Muscle layer of colon (tissue), 2 donors: Measurements from ENCODE around the gene PPIL3.

Experiments
- H3K27ac ChIP-seq: one replicate; pipeline ENCODE4 v1.7.0; 2013; ENCODE audit warnings: low read depth, mild to moderate bottlenecking, low read length, moderate library complexity
- H3K27me3 ChIP-seq, 2 donors: one replicate each; pipeline ENCODE4 v1.7.0; 2013; ENCODE audit warnings: low read length in 2 of 2, mild to moderate bottlenecking in 2 of 2; ENCODE audit not compliant: insufficient read depth in 2 of 2, control insufficient read depth in 1 of 2
- H3K36me3 ChIP-seq: one replicate; pipeline ENCODE4 v1.7.0; 2013; ENCODE audit warnings: mild to moderate bottlenecking, low read length; ENCODE audit not compliant: insufficient read depth
- H3K4me1 ChIP-seq: one replicate; pipeline ENCODE4 v1.7.0; 2013; ENCODE audit warnings: mild to moderate bottlenecking, low read length; ENCODE audit not compliant: insufficient read depth
- H3K4me3 ChIP-seq, 2 donors: one replicate each; pipeline ENCODE4 v1.7.0; 2013; ENCODE audit warnings: low read length in 2 of 2, low read depth in 1 of 2, mild to moderate bottlenecking in 1 of 2, moderate library complexity in 1 of 2
- H3K9ac ChIP-seq: one replicate; pipeline ENCODE4 v1.7.0; 2013; ENCODE audit warnings: low read length
- H3K9me3 ChIP-seq: one replicate; pipeline ENCODE4 v1.7.0; 2013; ENCODE audit warnings: mild to moderate bottlenecking, low read length
- donor health status: abdominal sarcoma.
- donor health status: Adenocarcinoma of cecum.

PPIL3 gene

DNA sequence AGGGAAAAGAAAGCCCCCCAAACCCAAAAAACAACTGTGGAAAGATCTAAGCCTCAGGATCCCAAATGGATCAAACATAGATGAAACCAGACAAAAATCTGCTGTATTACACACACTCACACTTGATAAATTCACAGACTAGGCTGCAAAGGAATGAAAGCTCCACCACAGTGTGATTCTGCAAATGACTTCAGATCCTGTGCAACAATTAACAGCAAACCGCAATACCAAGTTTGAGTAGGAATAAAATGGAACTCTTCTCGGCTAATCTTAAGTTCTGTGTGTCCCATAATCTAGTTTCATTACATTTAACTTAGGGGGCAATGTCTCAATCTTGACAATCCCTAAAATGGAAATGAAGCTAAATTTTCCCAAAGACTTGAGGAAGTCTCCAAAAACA lies 36.3 kb downstream of the PPIL3 start:
- H3K36me3 ChIP-seq = peaks cover 68% of the 10 kb centered on the region

DNA sequence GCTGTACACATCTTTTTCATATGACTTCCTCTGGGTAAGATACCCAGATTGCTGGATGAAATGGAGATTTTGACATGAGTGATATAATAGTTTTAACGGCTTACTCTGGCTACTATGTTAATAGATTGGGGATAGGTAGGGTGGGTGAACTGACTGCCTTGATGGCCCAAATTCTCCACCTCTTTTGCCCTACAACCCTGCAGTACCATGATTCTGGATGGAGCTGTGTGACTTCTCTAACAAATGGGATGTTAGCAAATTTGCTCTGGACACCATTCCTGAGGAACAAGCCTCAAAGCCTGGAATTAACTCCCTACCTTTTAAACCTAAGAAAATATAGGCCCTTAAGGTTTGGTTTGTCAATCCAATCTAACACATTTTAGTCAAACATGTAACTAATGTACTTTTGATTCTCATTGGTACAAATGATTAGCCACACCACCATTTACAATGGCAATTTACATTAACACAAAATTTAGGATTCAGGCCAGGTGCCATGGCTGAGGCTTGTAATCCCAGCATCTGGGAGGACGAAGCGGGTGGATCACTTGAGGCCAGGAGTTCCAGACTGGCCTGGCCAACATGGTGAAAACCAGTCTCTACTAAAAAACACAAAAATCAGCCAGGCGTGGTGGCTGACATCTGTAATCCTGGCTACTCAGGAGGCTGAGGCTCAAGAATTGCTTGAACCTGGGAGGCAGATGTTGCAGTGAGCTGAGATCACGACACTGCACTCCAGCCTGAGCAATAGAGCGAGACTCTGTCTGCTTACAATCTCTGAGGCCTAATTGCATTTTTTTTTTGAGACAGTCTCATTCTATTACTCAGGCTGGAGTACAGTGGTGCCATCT lies 37.3 kb downstream of the PPIL3 start:
- Histone ChIP-seq H3K4me3 (no peak overlapping the region), H3K36me3 (peaks cover 59% of the 10 kb centered on the region), H3K4me1 (no peaks in the 10 kb centered on the region), H3K9ac (no peak overlapping the region), H3K27ac (no peak overlapping the region), H3K27me3 (no peaks in the 10 kb centered on the region), H3K9me3 (no peaks in the 10 kb centered on the region)

More for the DNA sequence above, 36.3 kb downstream of the PPIL3 start:
- no peak overlapping the region for H3K9ac ChIP-seq
- no peaks in the 10 kb centered on the region for H3K27me3 ChIP-seq
- H3K27ac ChIP-seq = no peak overlapping the region
- H3K4me3 ChIP-seq = no peak overlapping the region
- H3K4me1 ChIP-seq = peaks cover 6% of the 10 kb centered on the region
- no peaks in the 10 kb centered on the region for H3K9me3 ChIP-seq

DNA sequence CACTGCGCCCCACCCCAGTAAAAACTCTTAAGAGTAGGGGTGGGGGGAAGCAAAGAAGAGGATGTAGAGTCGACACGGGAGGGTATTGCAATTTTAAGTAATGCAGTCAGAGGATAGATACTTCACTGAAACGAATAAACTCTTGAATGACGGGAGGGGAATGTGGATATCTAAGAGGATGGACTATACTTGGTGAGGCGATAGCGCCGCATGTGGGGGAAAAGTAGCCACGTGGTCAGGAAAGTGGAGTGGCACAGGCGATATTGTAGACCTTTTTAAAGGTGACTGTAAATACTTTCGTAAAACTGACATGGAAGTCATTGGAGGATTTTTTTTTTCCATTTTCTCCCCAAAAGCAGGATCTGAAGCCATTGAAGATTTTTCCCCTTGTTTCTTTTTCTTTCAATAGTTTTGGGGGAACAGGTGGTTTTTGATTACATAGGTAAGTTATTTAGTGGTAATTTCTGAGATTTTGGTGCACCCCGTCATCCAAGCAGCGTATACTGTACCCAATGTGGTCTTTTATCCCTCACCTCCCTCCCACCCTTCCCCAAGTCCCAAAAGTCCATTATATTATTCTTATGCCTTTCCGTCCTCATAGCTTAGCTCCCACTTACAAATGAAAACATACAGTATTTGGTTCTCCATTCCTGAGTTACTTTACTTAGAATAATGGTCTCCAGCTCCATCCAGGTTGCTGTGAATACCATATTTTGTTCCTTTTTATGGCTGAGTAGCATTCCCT lies 38.2 kb downstream of the PPIL3 start:
- Histone ChIP-seq H3K36me3 (peaks cover 52% of the 10 kb centered on the region), H3K4me3 (no peak overlapping the region)

DNA sequence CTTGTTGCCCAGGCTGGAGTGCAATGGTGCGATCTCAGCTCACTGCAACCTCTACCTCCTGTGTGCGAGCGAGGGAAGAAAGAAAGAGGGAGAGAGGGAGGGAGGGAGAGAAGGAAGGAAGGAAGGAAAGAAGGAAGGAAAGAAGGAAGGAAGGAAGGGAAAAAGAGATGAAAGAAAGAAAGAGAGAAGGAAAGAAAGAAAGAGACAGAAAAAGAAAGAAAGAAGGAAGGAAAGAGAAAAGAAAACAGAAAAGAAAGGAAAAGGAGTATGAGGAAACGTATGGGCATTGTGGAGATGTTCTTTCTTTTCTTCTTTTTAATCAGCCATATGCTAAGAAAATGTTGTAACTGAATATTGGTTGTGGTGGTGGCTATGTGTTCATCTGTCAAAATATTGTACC lies 40.9 kb downstream of the PPIL3 start:
- Histone ChIP-seq H3K27ac (no peak overlapping the region), H3K4me1 (no peaks in the 10 kb centered on the region), H3K36me3 (peaks cover 27% of the 10 kb centered on the region), H3K9me3 (no peaks in the 10 kb centered on the region), H3K9ac (no peak overlapping the region), H3K27me3 (no peaks in the 10 kb centered on the region), H3K4me3 (no peak overlapping the region)

More for the DNA sequence above, 38.2 kb downstream of the PPIL3 start:
- Histone ChIP-seq H3K9me3 (no peaks in the 10 kb centered on the region), H3K9ac (no peak overlapping the region), H3K27me3 (no peaks in the 10 kb centered on the region), H3K27ac (no peak overlapping the region), H3K4me1 (no peaks in the 10 kb centered on the region)

DNA sequence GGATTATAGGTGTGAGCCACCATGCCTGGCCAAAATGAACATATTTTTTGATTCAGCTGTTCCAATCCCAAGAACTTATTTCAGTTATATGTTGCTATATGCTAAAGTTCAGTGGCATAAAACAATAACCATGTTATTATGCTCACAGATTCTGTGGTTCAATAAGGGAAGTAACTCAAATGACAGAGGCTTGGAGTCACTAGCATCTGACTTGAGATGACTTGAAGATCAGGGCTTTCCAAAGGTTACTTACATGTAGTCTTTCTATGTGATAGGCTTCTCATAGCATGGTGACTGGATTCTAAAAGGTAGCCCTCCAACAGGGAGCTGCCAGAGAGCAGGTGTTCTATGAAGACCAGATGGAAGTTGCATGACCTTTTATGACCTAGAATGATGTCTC lies 41.6 kb downstream of the PPIL3 start:
- Histone ChIP-seq H3K27ac (no peak overlapping the region), H3K9ac (no peak overlapping the region), H3K4me1 (no peaks in the 10 kb centered on the region), H3K9me3 (no peaks in the 10 kb centered on the region), H3K36me3 (peaks cover 21% of the 10 kb centered on the region), H3K4me3 (no peak overlapping the region), H3K27me3 (no peaks in the 10 kb centered on the region)

DNA sequence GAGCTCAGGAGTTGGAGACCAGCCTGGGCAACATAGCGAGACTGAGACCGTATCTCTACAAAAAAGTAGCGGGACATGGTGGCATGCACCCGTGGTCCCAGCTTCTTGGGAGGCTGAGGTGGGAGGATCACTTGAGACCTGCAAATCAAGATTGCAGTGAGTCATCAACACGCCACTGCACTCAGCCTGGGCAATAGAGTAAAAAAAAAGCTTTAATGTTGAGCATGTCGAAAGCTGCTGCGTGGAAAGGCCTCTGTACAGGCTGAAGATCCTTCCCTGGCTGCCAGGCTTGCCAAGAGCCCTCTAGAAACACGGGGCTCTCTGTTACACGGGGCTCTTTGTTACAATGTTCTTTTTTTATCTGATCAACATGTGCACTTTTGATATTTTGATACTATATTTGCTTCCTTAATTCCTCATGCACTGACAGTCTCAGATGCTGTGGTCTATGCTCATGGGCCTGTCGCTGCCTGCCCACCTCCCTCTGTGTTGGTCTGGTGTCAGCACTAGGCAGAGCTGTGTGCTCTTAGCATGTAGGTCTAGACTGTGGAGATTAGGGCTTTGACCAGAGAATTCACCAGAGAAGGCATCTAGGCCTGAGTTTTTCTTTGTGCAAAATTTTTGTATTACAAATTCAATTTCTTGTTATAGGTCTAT lies 43.1 kb downstream of the PPIL3 start:
- H3K36me3 ChIP-seq = peaks cover 6% of the 10 kb centered on the region
- H3K4me1 ChIP-seq = no peaks in the 10 kb centered on the region
- no peak overlapping the region for H3K9ac ChIP-seq
- no peak overlapping the region for H3K4me3 ChIP-seq
- no peak overlapping the region for H3K27ac ChIP-seq
- no peaks in the 10 kb centered on the region for H3K9me3 ChIP-seq
- H3K27me3 ChIP-seq = no peaks in the 10 kb centered on the region

DNA sequence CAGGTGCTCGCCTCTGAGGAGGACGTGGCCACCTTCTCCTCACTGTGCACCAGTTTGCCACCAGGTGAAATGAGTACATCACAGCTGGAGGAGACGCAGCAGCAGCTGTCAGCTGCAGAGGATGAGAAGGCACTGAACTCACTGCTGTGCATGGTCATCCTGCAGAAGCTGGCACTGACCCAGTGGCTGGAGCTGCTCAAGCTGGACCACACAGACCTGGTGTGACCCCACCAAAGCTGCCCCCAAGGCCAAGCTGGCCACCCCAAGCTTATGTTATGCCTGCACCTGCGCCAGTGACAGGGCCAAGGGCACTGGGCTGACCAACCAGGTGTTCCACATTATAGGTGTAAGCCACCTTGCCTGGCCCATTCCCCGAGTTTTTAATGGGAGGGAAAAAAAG lies 43.7 kb downstream of the PPIL3 start:
- Histone ChIP-seq H3K27me3 (no peaks in the 10 kb centered on the region), H3K4me3 (no peak overlapping the region), H3K9me3 (no peaks in the 10 kb centered on the region), H3K36me3 (peaks cover under 1% of the 10 kb centered on the region), H3K27ac (no peak overlapping the region), H3K9ac (no peak overlapping the region), H3K4me1 (no peaks in the 10 kb centered on the region)

DNA sequence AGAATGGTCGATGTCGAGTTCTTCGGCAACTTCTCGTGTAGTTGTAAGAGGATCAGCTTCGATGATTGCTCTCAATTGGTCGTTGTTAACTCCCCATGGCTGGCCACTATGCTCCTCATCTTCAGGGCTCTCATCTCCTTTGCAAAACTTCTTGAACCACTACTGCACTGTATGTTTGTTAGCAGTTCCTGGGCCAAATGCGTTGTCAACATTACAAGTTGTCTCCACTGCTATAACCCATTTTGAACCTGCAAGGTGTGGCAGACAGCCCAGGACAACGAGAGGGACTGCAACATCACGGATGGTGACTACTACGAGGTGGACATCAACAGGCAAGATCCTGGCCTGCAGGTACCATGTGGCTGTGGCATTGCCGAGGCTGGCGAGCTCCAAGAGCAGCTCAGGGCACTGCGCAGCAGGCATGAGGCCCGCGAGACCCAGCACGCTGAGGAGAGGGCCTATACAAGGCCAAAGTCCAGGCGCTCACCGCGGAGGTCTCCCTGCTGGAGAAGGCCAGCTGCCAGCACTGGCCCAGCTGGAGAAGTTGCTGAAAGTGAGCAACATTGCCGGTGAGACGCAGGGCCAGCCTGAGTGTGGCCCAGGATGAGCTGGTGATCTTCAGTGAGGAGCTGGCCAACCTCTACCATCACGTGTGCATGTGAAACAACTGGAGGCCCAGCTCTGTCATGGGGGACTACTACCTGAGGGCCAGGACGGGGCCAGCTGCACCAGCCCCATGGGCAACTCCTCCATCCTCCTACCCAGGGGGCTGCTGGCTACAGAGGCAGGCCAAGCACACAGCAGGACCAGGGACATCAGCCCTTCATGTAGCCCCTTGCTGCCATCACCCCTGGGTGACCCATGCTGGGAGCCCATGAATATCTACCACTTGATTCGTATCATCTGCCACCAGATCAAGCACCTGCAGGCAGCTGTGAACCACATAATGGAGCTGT lies 44.6 kb downstream of the PPIL3 start:
- Histone ChIP-seq H3K9me3 (no peaks in the 10 kb centered on the region), H3K4me3 (no peak overlapping the region), H3K9ac (no peak overlapping the region)

DNA sequence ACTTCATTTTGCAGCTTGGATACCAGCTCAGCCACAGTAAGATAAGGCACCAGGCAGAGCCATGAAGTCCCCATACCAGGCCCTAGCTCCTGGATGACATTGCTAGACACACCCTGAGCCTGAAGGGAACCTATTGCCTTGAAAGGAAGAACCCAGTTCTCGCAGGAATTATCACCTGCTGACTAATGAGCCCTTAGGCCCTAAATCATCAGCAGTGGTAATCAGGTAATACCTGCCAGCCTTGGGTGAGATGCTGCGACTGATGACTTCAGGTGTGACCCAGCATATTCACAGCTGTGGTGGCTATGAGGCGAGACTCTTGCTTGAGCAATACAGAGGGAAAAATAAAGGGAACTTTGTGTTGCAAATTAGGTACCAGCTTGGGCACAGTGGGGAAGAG lies 49.4 kb downstream of the PPIL3 start:
- no peaks in the 10 kb centered on the region for H3K9me3 ChIP-seq
- no peak overlapping the region for H3K27ac ChIP-seq
- H3K36me3 ChIP-seq = no peaks in the 10 kb centered on the region
- H3K9ac ChIP-seq = no peak overlapping the region
- no peak overlapping the region for H3K4me3 ChIP-seq
- H3K27me3 ChIP-seq = no peaks in the 10 kb centered on the region
- no peaks in the 10 kb centered on the region for H3K4me1 ChIP-seq

More for the DNA sequence above, 44.6 kb downstream of the PPIL3 start:
- H3K36me3 ChIP-seq = no peaks in the 10 kb centered on the region
- H3K27me3 ChIP-seq = no peaks in the 10 kb centered on the region
- no peaks in the 10 kb centered on the region for H3K4me1 ChIP-seq
- H3K27ac ChIP-seq = no peak overlapping the region

DNA sequence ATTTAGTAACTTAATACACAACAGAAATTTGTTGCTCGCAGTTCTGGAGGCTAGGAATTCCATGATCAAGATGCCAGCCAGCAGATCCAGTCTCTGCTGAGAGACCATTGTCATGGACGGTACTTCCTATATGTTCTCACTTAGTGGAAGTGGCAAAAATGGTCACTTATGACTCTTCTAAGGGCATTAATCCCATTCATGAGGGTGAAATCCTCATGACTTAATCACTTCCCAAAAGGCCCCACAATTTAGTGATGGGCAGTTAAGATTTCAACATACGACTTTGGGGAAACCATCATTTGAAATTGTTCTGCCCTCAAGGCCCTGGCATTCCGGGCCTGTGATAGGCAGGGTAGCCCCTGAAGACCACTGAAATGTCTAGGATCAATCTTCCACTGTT lies 54.2 kb downstream of the PPIL3 start:
- Histone ChIP-seq H3K9me3 (no peaks in the 10 kb centered on the region), H3K9ac (no peak overlapping the region), H3K4me1 (no peaks in the 10 kb centered on the region), H3K4me3 (no peak overlapping the region), H3K27me3 (no peaks in the 10 kb centered on the region), H3K27ac (no peak overlapping the region), H3K36me3 (no peaks in the 10 kb centered on the region)
